ENCODE measurements around the gene TMEM231. TPM values are rescaled to one million over a fixed set of nuclear protein-coding genes. Genes with fewer than 3 reads are reported as not detected.
A peak's percentile ranks its signal among the peaks of the same experiment; 100 is the strongest.

The TMEM231 gene
- total and polyA plus RNA-seq, 9 of the 15 experiments (the other 6 are each of a cell fraction or from before 2014, with no cell fraction given), result 1.6 to 27.6 (median 9.1) TPM

GRCh38 chr16:75593825-75594820, 38.1 kb upstream of the TMEM231 start (continued):
- TF ChIP-seq, protein P1, sequence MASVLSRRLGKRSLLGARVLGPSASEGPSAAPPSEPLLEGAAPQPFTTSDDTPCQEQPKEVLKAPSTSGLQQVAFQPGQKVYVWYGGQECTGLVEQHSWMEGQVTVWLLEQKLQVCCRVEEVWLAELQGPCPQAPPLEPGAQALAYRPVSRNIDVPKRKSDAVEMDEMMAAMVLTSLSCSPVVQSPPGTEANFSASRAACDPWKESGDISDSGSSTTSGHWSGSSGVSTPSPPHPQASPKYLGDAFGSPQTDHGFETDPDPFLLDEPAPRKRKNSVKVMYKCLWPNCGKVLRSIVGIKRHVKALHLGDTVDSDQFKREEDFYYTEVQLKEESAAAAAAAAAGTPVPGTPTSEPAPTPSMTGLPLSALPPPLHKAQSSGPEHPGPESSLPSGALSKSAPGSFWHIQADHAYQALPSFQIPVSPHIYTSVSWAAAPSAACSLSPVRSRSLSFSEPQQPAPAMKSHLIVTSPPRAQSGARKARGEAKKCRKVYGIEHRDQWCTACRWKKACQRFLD (CRISPR knock-in tag; IDR thresholded peaks at IDR 0.05), result peak; percentile 88; the same call in 1 of the 2 replicates
- TF ChIP-seq HBP1 (CRISPR knock-in tag; IDR thresholded peaks at IDR 0.05) (no peak), GTF2F1 (IDR thresholded peaks at IDR 0.05; ENCODE audit: low read depth, low read length) (no peak), MTA1 (IDR thresholded peaks at IDR 0.05; ENCODE audit: borderline replicate concordance) (peak; percentile 77; the same call in 1 of the 2 replicates), LCOR (CRISPR knock-in tag; IDR thresholded peaks at IDR 0.05) (no peak), ZNF695 (CRISPR knock-in tag; IDR thresholded peaks at IDR 0.05) (no peak), ARID4B (CRISPR knock-in tag; IDR thresholded peaks at IDR 0.05) (no peak), KLF1 (tag; IDR thresholded peaks at IDR 0.05) (no peak), HMG20B (CRISPR knock-in tag; IDR thresholded peaks at IDR 0.05) (no peak), ELF4 (CRISPR knock-in tag; IDR thresholded peaks at IDR 0.05) (no peak), RBBP5 (IDR thresholded peaks at IDR 0.05; ENCODE audit: borderline replicate concordance, insufficient read depth, low read length, poor library complexity, severe bottlenecking) (no peak), SMARCE1 (IDR thresholded peaks at IDR 0.05) (peak; percentile 38; the same call in 1 of the 2 replicates), SFPQ (IDR thresholded peaks at IDR 0.05; ENCODE audit: low read depth, low read length) (no peak), PYGO2 (tag; IDR thresholded peaks at IDR 0.05) (no peak), MBD2 (IDR thresholded peaks at IDR 0.05; ENCODE audit: borderline replicate concordance, low read depth) (no peak)
- TF ChIP-seq, protein P2, sequence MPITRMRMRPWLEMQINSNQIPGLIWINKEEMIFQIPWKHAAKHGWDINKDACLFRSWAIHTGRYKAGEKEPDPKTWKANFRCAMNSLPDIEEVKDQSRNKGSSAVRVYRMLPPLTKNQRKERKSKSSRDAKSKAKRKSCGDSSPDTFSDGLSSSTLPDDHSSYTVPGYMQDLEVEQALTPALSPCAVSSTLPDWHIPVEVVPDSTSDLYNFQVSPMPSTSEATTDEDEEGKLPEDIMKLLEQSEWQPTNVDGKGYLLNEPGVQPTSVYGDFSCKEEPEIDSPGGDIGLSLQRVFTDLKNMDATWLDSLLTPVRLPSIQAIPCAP (CRISPR knock-in tag; IDR thresholded peaks at IDR 0.05; ENCODE audit: borderline replicate concordance), result no peak
